GM23338 (cell line): ENCODE results near the gene NPEPL1. TPM values are rescaled to one million over a fixed set of nuclear protein-coding genes. Genes with fewer than 3 reads are reported as not detected.

ENCODE experiments used
- ATAC-seq: fragments of 200-7000 bp; cut with Tn5 transposase; 3 replicates; pipeline ENCODE4 v1.9.1; 2020
- DNase-seq: peaks from one replicate; pipeline ENCODE4 v3.0.0-alpha.2; 2015; ENCODE audit warnings: low spot score
- H2AFZ ChIP-seq: fragments of 200-600 bp; sonication (generic); 2 replicates; pipeline ENCODE4 v1.8.0; 2016; ENCODE audit warnings: antibody characterized with exemption, mild to moderate bottlenecking, moderate library complexity
- H3F3A ChIP-seq: fragments of 200-600 bp; sonication (generic); replicated peaks from 2 replicates; pipeline ENCODE4 v1.8.0; 2017; ENCODE audit warnings: antibody characterized with exemption, mixed run types, low read depth
- H3K27ac ChIP-seq: fragments of 200-600 bp; sonication (generic); 2 replicates; pipeline ENCODE4 v1.6.1; 2016; ENCODE audit warnings: low read depth
- H3K27me3 ChIP-seq: fragments of 200-600 bp; sonication (generic); 2 replicates; pipeline ENCODE4 v1.8.0; 2016; ENCODE audit warnings: mild to moderate bottlenecking, mixed run types, moderate library complexity; ENCODE audit not compliant: insufficient read depth
- H3K36me3 ChIP-seq: fragments of 200-600 bp; sonication (generic); 2 replicates; pipeline ENCODE4 v1.8.0; 2016; ENCODE audit warnings: mild to moderate bottlenecking; ENCODE audit not compliant: insufficient read depth
- H3K4me1 ChIP-seq: fragments of 200-600 bp; sonication (generic); 2 replicates; pipeline ENCODE4 v1.8.0; 2016; ENCODE audit warnings: mild to moderate bottlenecking, moderate library complexity; ENCODE audit not compliant: insufficient read depth
- H3K4me2 ChIP-seq: fragments of 200-600 bp; sonication (generic); 2 replicates; pipeline ENCODE4 v1.7.1; 2017; ENCODE audit warnings: mixed run types
- H3K4me3 ChIP-seq: fragments of 200-600 bp; sonication (generic); 2 replicates; pipeline ENCODE4 v1.6.1; 2016; ENCODE audit warnings: mixed run types
- H3K79me2 ChIP-seq: fragments of 200-600 bp; sonication (generic); replicated peaks from 2 replicates; pipeline ENCODE4 v1.8.0; 2017; ENCODE audit warnings: mild to moderate bottlenecking; ENCODE audit not compliant: insufficient read depth
- H3K9me2 ChIP-seq: fragments of 200-600 bp; sonication (generic); 2 replicates; pipeline ENCODE4 v1.8.0; 2017; ENCODE audit not compliant: insufficient read depth
- H4K20me1 ChIP-seq: fragments of 200-600 bp; sonication (generic); replicated peaks from 2 replicates; pipeline ENCODE4 v1.8.0; 2017; ENCODE audit warnings: mild to moderate bottlenecking; ENCODE audit not compliant: insufficient read depth
- H3K27ac Mint-ChIP-seq: 2 replicates; pipeline ENCODE4 v1.8.0; 2020; ENCODE audit warnings: inconsistent platforms, mild to moderate bottlenecking, moderate library complexity, mixed read lengths
- H3K27me3 Mint-ChIP-seq: 3 replicates; pipeline ENCODE4 v1.8.0; 2022; ENCODE audit warnings: low read depth, mild to moderate bottlenecking, moderate library complexity, mixed read lengths, inconsistent platforms; ENCODE audit not compliant: insufficient read depth, poor library complexity
- H3K36me3 Mint-ChIP-seq: 3 replicates; pipeline ENCODE4 v1.8.0; 2021; ENCODE audit warnings: low read depth, mild to moderate bottlenecking, inconsistent platforms, moderate library complexity, mixed read lengths
- H3K4me1 Mint-ChIP-seq: 3 replicates; pipeline ENCODE4 v1.8.0; 2020; ENCODE audit warnings: mild to moderate bottlenecking, inconsistent platforms, mixed read lengths
- H3K4me3 Mint-ChIP-seq: 3 replicates; pipeline ENCODE4 v1.8.0; 2021; ENCODE audit warnings: moderate library complexity, mild to moderate bottlenecking, inconsistent platforms, mixed read lengths
- H3K9me3 Mint-ChIP-seq: 3 replicates; pipeline ENCODE4 v1.8.0; 2020; ENCODE audit warnings: moderate library complexity, mild to moderate bottlenecking, inconsistent platforms, mixed read lengths
- CREB1 ChIP-seq: fragments of 250-450 bp; sonication (Bioruptor Pico); IDR thresholded peaks from 2 replicates; pipeline ENCODE4 v1.5.0; 2020; ENCODE audit warnings: low read depth, mild to moderate bottlenecking, moderate library complexity
- CTCF ChIP-seq, 2 experiments: fragments of 200-600 bp in 1 of 2; sonication (generic) in 1 of 2; conservative IDR thresholded peaks; 2 replicates each; pipeline versions ENCODE4 v1.5.1 to v1.6.1; 2016 to 2017; ENCODE audit warnings: antibody characterized with exemption in 2 of 2, low read depth in 2 of 2, mild to moderate bottlenecking in 2 of 2, moderate library complexity in 1 of 2
- ETS1 ChIP-seq: IDR thresholded peaks from 2 replicates; pipeline ENCODE4 v1.6.1; 2016; ENCODE audit warnings: antibody characterized with exemption
- EZH2 ChIP-seq: fragments of 200-600 bp; sonication (generic); IDR thresholded peaks from one replicate; pipeline ENCODE4 v1.8.0; 2017; ENCODE audit warnings: antibody characterized with exemption, mild to moderate bottlenecking, low read depth; ENCODE audit not compliant: unreplicated experiment
- EZH2phosphoT487 ChIP-seq: fragments of 200-600 bp; sonication (generic); IDR thresholded peaks from one replicate; pipeline ENCODE4 v1.8.1; 2018; ENCODE audit warnings: antibody characterized with exemption; ENCODE audit not compliant: unreplicated experiment
- JUNB ChIP-seq: IDR thresholded peaks from one replicate; pipeline ENCODE4 v1.6.1; 2016; ENCODE audit warnings: antibody characterized with exemption; ENCODE audit not compliant: unreplicated experiment
- NANOG ChIP-seq: IDR thresholded peaks from 2 replicates; pipeline ENCODE4 v1.6.1; 2016; ENCODE audit warnings: antibody characterized with exemption, borderline replicate concordance
- POLR2AphosphoS5 ChIP-seq: IDR thresholded peaks from 2 replicates; pipeline ENCODE4 v1.6.1; 2016; ENCODE audit warnings: antibody characterized with exemption, low read depth
- REST ChIP-seq: IDR thresholded peaks from one replicate; pipeline ENCODE4 v1.6.1; 2018; ENCODE audit warnings: antibody characterized with exemption; ENCODE audit not compliant: unreplicated experiment
- STAT1 ChIP-seq: IDR thresholded peaks from one replicate; pipeline ENCODE4 v1.6.1; 2016; ENCODE audit warnings: antibody characterized with exemption; ENCODE audit not compliant: unreplicated experiment
- ZNF114 ChIP-seq: fragments of 250-450 bp; sonication (Bioruptor Pico); IDR thresholded peaks from 2 replicates; pipeline ENCODE4 v1.5.0; 2020; ENCODE audit warnings: mild to moderate bottlenecking, moderate library complexity
- ZNF462 ChIP-seq: fragments of 250-450 bp; sonication (Bioruptor Pico); IDR thresholded peaks from 2 replicates; pipeline ENCODE4 v1.5.0; 2020; ENCODE audit warnings: mild to moderate bottlenecking, moderate library complexity
- polyA plus RNA-seq: library from polyadenylated mRNA; unstranded; fragments of >200 nt; fragmentation: Nextera tagmentation; extraction: Ambion mirVana; gene quantifications from 2 replicates; pipeline ENCODE4 v1.2.1, GENCODE V29; 2016
- total RNA-seq: library from RNA; depleted of rRNA; stranded (reverse); fragments of >200 nt; shearing (Covaris generic); gene quantifications from 2 replicates; pipeline ENCODE4 v1.2.3, GENCODE V29; 2014

NPEPL1 gene
- total and polyA plus RNA-seq, 2 experiments from 2014 or later = 23.5 to 30.0 TPM

GRCh38 chr20:58759947-58760346, 67.3 kb downstream of the NPEPL1 start:
- no peak overlapping the region for H3K4me3 Mint-ChIP-seq
- ATAC-seq (no peak), DNase-seq (no peak)
- no peaks in the 10 kb centered on the region for H3K27me3 ChIP-seq
- no peak overlapping the region for H3K4me3 ChIP-seq
- H3K9me3 Mint-ChIP-seq = peaks cover 23% of the 10 kb centered on the region; the same call in 2 of the 3 replicates
- peaks cover 12% of the 10 kb centered on the region for H3K4me1 Mint-ChIP-seq
- no peak overlapping the region for H3K27ac Mint-ChIP-seq
- H2AFZ ChIP-seq = no peak overlapping the region
- peaks cover 12% of the 10 kb centered on the region for H3K27me3 Mint-ChIP-seq
- TF ChIP-seq POLR2AphosphoS5 (no peak), EZH2phosphoT487 (no peak), ETS1 (no peak), ZNF114 (CRISPR knock-in tag) (no peak), NANOG (no peak), STAT1 (no peak), EZH2 (no peak), CREB1 (CRISPR knock-in tag) (no peak), JUNB (no peak), CTCF (conservative IDR thresholded peaks at IDR 0.05; ENCODE audit: low read depth in 2 of 2) (no peak), REST (no peak), ZNF462 (CRISPR knock-in tag) (no peak)
- H3K27ac ChIP-seq = no peak overlapping the region
- H3K36me3 ChIP-seq = 0 out of 2 replicates have a peak, but pooled peaks cover 3% of the 10 kb centered on the region
- no peaks in the 10 kb centered on the region for H3K79me2 ChIP-seq
- 0 out of 2 replicates have a peak, but pooled peaks cover 6% of the 10 kb centered on the region for H3F3A ChIP-seq
- peaks cover 25% of the 10 kb centered on the region for H3K9me2 ChIP-seq
- H3K4me2 ChIP-seq = no peak overlapping the region
- H3K36me3 Mint-ChIP-seq = peaks cover 3% of the 10 kb centered on the region; the same call in 2 of the 3 replicates
- no peaks in the 10 kb centered on the region for H4K20me1 ChIP-seq
- H3K4me1 ChIP-seq = no peaks in the 10 kb centered on the region
